Measurements from ENCODE around the gene CENPX. TPM values are rescaled to one million over a fixed set of nuclear protein-coding genes. Genes with fewer than 3 reads are reported as not detected.

CENPX gene
- total and polyA plus RNA-seq, 2 of the 13 experiments (the other 11 are each of a cell fraction or from before 2014, with no cell fraction given): 92.7 to 170 TPM

- TF ChIP-seq RFXANK (CRISPR knock-in tag; IDR thresholded peaks at IDR 0.05) (no peak), ZNF619 (CRISPR knock-in tag; IDR thresholded peaks at IDR 0.05) (peak; percentile 25; the same call in 1 of the 2 replicates), NCOR1 (IDR thresholded peaks at IDR 0.05; ENCODE audit: borderline replicate concordance, low read length) (no peak), MZF1 (CRISPR knock-in tag; IDR thresholded peaks at IDR 0.05; ENCODE audit: borderline replicate concordance) (no peak; the same call in 1 of the 2 replicates), GPN1 (CRISPR knock-in tag; IDR thresholded peaks at IDR 0.05; ENCODE audit: borderline replicate concordance) (no peak), HMGA1 (CRISPR knock-in tag; conservative IDR thresholded peaks at IDR 0.05) (no peak), ZNF589 (CRISPR knock-in tag; conservative IDR thresholded peaks at IDR 0.05) (peak; percentile 24; the same call in 1 of the 2 replicates), IKZF4 (CRISPR knock-in tag; IDR thresholded peaks at IDR 0.05; ENCODE audit: borderline replicate concordance, low read depth, not compliant biosample characterization) (no peak), SALL1 (CRISPR knock-in tag; IDR thresholded peaks at IDR 0.05) (peak; percentile 75), ZSCAN5A (CRISPR knock-in tag; IDR thresholded peaks at IDR 0.05; ENCODE audit: borderline replicate concordance) (no peak), TFE3 (CRISPR knock-in tag; IDR thresholded peaks at IDR 0.05) (0 out of 2 replicates have a peak, but pooled peaks have one; percentile 55), TBX3 (IDR thresholded peaks at IDR 0.05; ENCODE audit: borderline replicate concordance) (no peak)
- TF ChIP-seq, protein P1, sequence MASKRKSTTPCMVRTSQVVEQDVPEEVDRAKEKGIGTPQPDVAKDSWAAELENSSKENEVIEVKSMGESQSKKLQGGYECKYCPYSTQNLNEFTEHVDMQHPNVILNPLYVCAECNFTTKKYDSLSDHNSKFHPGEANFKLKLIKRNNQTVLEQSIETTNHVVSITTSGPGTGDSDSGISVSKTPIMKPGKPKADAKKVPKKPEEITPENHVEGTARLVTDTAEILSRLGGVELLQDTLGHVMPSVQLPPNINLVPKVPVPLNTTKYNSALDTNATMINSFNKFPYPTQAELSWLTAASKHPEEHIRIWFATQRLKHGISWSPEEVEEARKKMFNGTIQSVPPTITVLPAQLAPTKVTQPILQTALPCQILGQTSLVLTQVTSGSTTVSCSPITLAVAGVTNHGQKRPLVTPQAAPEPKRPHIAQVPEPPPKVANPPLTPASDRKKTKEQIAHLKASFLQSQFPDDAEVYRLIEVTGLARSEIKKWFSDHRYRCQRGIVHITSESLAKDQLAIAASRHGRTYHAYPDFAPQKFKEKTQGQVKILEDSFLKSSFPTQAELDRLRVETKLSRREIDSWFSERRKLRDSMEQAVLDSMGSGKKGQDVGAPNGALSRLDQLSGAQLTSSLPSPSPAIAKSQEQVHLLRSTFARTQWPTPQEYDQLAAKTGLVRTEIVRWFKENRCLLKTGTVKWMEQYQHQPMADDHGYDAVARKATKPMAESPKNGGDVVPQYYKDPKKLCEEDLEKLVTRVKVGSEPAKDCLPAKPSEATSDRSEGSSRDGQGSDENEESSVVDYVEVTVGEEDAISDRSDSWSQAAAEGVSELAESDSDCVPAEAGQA (IDR thresholded peaks at IDR 0.05; ENCODE audit: low read depth): no peak
- TF ChIP-seq, protein P1 (CRISPR knock-in tag; IDR thresholded peaks at IDR 0.05; ENCODE audit: borderline replicate concordance): no peak
- TF ChIP-seq, protein P2, sequence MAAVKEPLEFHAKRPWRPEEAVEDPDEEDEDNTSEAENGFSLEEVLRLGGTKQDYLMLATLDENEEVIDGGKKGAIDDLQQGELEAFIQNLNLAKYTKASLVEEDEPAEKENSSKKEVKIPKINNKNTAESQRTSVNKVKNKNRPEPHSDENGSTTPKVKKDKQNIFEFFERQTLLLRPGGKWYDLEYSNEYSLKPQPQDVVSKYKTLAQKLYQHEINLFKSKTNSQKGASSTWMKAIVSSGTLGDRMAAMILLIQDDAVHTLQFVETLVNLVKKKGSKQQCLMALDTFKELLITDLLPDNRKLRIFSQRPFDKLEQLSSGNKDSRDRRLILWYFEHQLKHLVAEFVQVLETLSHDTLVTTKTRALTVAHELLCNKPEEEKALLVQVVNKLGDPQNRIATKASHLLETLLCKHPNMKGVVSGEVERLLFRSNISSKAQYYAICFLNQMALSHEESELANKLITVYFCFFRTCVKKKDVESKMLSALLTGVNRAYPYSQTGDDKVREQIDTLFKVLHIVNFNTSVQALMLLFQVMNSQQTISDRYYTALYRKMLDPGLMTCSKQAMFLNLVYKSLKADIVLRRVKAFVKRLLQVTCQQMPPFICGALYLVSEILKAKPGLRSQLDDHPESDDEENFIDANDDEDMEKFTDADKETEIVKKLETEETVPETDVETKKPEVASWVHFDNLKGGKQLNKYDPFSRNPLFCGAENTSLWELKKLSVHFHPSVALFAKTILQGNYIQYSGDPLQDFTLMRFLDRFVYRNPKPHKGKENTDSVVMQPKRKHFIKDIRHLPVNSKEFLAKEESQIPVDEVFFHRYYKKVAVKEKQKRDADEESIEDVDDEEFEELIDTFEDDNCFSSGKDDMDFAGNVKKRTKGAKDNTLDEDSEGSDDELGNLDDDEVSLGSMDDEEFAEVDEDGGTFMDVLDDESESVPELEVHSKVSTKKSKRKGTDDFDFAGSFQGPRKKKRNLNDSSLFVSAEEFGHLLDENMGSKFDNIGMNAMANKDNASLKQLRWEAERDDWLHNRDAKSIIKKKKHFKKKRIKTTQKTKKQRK (IDR thresholded peaks at IDR 0.05; ENCODE audit: low read length): no peak
Measured at GRCh38 chr17:82021107-82021899, 1.4 kb downstream of the CENPX start (continued).

Data from HepG2 (cell line).